ENCODE data around the gene UBE3B.

DNA sequence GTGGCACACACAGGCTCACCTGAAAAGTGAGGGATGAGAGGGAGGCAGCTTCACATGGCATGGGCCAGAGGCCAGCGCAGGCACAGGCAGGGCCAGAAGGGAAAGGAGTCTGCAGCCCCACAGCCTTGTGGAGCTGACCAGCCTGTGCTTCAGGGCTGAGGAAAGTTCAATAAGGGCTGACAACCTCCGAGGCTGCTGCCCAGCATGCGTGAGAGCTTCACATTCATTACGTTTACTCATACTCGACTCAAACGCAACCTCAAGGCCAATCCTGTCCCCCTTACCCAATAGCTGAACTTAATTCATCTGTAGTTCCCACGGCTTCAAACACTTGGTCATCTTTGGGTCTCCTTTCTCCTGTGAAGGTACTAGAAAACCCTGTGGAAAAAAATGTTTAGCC, 91.1 kb downstream of the UBE3B start:
- TF ChIP-seq, protein P1, sequence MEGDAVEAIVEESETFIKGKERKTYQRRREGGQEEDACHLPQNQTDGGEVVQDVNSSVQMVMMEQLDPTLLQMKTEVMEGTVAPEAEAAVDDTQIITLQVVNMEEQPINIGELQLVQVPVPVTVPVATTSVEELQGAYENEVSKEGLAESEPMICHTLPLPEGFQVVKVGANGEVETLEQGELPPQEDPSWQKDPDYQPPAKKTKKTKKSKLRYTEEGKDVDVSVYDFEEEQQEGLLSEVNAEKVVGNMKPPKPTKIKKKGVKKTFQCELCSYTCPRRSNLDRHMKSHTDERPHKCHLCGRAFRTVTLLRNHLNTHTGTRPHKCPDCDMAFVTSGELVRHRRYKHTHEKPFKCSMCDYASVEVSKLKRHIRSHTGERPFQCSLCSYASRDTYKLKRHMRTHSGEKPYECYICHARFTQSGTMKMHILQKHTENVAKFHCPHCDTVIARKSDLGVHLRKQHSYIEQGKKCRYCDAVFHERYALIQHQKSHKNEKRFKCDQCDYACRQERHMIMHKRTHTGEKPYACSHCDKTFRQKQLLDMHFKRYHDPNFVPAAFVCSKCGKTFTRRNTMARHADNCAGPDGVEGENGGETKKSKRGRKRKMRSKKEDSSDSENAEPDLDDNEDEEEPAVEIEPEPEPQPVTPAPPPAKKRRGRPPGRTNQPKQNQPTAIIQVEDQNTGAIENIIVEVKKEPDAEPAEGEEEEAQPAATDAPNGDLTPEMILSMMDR (IDR thresholded peaks at IDR 0.05): no peak
- no peak for TF ChIP-seq POLR2A (IDR thresholded peaks at IDR 0.05)
